ENCODE measurements around the gene OSBPL6.
"Not testable (repeated sequence)": the region's sequence is repeated elsewhere in the genome, so short reads cannot be mapped to it uniquely, and the experiment has no call there.

OSBPL6 gene

DNA sequence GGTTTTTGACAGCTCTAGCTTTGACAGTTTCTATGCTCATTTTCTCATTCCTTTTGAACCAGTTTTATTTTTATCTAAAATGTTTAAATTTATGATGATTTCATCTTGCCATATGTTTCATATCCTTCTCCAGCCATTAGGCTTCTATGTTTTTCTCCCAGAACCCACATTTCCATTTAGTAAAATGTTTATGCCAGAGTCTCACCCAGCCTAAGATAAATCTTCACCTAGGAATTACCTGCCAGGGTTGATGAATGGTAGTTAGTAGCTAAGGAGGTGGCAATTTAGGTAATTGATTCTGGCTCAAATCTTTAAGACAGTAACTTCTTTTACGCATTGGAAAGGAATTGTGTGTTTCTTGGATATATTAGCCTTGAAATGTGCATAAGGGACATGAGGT, 173.0 kb downstream of the OSBPL6 start:
- DNase-seq = no peak

DNA sequence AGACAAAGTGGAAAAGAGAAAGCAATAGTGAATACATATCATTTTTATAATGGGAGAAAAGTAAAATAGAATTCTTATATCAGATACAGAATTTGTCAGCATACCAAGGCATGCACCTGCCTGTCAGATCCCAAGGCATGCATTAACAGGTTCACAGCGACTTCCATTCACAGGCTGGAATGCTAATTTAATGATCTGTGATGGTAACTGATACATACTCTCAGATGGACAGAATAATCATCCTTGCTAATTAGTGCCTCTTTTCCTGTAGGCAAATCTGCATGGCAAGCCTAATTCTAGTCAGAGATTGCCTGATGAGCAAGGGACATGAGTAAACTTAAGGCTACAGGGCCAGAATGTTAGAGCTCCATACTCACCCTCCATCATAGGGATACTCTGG, 180.6 kb downstream of the OSBPL6 start:
- DNase-seq = no peak

DNA sequence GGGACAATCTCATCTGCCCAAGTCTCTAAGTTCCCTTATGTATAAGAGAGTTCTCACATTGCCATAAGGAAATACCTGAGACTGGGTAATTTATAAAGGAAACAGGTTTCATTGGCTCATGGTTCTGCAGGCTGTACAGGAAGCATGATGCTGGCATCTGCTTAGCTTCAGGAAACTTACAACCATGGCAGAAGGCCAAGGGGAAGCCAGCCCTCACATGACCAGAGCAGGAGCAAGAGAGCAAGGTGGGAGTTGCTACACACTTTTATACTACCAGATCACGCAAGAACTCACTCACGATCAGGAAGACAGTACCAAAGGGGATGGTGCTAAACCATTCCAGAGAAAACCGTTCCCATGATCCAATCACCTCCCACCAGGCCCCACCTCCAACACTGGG, 182.7 kb downstream of the OSBPL6 start:
- no peak for DNase-seq

DNA sequence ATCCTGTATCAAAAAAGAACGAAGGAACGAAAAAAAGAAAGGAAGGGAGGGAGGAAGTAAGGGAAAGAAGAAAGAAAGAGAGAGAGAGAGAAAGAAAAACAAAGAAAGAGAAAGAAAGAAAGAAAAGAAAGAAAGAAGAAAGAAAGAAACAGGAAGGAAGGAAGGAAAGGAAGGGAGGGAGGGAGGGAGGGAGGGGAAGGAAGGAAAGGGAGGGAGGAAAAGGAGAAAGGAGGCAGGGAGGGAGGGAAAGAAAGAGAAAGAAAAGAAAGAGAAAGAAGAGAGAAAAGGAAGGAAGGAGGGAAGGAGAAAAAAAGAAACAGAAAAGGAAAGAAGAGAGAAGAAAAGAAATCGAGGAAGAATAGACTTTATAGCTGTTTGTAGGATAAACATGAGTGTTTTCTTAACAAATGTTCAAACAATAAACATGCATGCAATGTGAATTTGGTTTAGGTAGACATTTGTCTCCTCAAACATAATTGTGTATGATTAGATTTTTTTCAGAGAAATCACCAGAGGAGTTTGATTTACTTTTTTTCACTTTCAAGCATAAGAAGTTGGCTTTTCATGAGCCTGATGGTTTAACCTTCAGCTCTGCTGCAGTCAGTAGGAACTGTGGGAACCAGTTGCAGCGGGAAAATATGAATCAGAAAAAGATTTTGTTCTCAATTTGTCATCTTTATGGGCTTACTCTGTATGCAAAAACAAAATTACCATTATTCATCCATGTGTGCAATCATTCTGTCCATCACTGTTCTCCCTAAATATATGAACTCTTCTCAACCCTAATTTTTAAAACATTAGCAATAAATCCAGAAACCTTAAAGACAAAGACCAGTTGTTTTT, 185.1 kb downstream of the OSBPL6 start:
- DNase-seq = no peak

DNA sequence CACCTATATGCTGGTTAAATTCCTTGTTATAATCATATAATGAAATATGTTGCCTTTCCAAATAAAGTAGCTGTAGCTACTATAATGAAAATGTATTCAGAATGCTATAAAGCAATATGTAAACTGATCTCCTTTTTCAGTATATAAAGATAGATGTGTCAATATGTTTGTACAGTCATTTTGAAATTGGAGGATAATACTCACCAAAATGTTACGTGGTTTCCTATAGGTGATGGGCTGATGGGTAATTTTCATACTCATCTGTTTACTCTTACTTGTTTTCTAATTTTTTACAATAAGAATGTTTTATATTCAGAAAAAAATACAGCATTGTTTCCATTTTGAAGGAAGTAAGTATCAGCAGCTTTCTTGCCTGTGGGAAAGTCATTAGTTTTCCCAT, 186.5 kb downstream of the OSBPL6 start:
- DNase-seq = no peak

DNA sequence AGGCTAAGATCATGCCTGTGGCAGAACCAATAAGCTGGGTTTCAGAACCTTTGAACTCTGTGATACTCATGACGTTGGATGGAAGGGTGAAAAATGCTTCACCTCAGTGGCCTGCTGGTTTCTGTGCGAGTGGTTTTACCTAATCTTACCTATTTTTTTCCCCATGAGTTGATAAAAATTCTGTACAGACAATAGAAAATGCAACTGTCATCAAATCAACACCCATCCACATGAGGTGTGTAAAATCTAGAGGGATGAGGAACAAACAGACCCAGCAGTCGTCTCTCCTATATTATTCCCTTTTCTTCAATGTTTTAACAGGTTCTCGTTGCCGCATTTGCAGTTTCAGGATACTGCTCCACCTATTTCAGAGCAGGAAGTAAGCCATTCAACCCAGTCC, 189.4 kb downstream of the OSBPL6 start:
- no peak for DNase-seq

DNA sequence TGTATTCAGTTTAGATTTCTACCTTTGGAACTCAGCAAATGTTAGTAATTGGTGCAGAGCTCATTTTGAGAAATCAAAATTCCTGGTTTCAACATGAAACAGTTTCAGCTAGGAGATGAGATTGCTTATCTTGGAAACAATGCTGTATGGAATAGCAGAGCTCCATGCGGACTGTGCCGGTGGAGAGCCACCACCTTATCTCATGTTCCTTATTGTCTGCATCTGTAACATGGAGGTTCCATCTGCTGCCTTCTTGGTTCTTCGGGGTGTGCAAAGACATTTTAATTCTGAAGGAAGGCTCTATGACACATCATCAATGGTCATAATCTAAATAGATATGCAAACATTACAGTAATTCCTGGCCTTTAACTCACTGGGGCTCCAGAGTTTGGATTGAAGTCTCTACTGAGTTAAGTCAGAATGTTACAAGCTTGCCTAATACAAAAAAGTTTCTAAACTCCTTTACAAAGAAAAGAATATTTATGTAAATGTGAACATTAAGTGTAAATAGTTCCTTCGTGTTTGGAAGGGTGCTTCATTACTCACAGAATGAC, 191.4 kb downstream of the OSBPL6 start:
- DNase-seq = no peak

DNA sequence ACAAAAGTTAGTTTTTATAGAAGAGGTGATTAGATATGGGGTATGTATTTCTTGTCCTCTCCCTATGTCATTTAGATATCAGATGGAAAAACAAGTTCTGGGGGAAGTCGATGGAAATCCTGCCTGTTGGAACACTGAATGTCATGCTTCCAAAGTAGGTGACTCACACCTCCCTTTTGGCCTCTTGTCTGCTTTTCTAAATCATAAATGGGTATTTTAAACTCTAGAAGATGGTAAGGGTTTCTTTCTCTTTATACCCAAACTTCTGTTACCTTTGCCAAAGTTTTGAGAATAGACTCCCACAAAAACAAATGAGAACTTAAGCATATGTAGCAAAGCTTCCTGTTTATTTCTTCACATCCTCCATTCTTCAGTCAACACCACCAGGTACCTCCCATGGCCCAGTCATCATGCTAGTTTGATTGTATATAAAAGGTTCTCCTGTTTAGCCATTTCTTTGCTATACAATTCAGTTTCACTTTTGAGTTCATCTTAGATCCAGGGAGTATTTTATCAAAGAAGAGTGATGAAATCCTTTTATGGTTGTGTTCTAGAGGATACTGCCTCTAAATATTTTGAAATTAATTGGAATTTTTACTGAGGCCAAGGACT, 192.8 kb downstream of the OSBPL6 start:
- DNase-seq = no peak

DNA sequence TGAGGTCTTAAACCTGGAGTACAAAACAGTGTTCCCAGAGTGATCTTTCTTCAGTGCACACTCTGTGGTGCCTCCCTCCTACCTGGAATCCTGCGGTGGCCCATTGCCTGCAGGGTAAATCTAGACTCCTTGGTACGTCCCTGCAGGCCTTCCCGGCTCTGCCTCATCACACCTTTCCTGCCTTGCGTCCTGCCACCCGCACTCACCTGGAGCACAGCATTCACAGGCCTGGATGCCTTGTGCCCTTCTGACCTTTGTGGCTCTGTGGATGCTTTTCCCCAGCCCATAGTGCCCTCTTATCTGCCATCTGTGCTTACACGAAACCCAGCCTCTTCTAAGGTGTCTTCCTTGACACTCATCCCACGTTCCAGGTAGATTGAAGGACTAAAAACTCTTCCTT, 194.0 kb downstream of the OSBPL6 start:
- no peak for DNase-seq

DNA sequence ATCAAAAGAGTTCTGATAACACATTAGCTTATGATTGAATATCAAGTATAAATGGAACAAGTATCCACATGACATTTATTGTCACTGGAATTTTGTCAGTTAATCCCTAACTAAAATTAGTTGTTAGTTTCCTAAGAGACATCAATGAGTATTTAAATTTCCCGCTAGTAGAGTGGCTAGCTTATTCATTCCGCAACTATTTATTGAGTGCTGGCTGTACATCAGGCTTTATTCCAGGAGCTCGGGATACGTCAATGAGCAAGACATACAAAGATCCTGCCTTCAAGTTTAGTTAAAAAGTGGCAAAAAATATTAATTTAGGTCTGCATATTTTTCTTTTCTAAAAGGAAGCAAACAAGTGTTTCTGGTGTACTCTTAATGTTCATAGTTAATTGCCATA, 197.4 kb downstream of the OSBPL6 start:
- DNase-seq = no peak

DNA sequence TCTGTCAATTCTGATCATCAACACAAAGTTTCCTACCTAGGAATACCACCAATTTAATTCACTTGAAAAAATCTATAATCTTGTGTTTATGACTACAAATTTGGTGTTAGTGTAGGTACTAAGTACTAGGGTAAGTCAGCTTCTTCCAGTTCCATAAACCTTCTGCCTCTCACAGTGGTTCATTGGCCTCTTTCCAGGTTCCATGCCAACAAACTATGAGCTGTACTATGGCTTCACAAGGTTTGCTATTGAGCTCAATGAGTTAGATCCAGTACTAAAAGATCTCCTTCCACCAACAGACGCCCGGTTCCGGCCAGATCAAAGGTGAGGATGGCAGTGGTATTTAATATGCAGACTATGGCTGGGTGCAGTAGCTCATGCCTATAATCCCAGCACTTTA, 197.9 kb downstream of the OSBPL6 start:
- DNase-seq = no peak

DNA sequence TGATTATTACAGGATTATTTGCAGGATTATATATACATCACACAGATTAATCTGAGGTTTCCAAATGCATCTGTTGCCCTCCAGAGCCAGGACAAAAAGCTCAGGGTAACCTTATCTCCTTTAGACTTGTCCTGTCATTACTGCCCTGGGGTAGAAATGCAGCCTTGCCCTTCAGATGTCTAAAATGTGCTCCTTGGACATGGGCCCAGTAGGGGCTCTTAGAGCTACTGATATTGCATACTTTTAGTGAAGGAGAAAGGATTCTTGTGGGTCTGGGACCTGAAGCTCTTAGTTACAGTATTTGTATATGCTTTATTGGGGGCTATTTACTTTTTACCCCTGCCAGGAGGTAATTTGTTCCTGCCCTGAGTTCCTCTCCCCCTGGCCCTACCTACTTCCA, 200.5 kb downstream of the OSBPL6 start:
- DNase-seq = no peak

DNA sequence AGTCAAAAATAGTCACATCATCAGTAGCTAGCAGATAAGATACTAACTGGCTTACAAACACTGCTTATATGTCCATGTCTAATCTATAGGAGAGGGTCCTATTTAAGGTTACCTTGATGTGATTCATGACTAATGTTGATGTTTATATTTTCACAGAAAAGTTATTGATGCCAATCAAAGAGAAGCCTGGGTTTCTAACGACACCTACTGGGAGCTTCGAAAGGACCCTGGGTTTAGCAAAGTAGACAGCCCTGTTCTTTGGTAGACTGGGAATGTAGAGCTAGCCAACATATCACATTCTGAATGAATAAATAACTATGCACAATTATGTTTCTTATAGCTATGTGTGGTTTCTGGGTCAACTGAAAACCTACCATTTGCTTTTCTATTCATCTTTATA, 201.0 kb downstream of the OSBPL6 start:
- no peak for DNase-seq

DNA sequence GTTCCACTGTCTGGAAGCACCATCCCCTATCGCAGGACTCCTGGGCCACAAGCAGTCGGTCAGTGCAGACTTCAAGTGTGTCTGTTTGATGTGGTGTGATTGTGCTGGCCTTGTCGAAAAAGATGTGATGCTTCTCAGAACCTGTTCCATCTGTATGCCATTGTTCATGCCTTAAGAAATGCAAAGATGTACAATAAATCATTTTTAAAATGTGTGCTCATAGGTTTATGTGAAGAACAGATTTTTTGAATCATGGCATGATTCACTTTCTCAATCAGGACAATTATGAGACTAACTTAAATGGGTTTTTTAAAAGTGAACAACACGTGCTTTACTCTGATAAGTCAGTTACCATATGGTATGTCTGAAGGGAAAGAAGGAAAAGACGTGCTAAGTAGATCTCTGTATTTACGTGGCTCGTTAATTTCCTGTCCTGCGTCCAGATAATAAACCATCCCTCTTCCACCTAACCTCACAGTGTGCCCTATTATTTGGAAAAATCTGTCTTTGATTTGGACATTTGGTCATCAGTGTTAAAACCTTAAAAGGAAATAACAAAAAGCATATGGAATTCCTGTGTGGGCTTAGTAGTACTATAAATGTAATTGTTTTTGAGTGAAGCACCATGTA, 201.7 kb downstream of the OSBPL6 start:
- DNase-seq = no peak

DNA sequence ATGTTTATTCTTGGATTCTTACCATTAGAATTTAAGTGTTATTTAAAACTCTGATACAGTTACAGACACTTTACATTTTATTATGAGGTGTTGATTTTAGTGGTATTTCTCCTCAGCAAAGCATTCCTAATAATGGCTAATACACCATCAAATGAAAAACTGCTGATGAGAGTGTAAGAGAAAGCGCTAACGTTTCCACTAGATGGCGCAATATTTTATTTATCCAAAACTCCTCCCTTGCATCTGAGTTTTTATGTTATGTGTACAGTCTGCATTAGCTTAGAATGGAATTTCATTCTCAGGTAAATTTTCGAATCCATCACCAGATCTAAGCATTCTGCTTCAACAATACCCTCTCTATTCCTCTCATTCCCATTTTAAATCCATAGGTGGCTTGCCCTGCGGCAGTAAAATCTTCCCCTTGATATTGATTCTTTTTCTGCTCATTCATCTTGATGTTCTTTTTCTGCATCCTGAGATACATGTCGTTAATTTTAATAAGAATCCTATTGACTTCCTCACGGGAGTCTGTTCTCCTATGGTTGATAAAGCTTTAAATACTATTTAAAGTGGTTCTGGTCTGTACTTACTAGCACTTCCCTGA, 202.8 kb downstream of the OSBPL6 start:
- DNase-seq = peak; percentile 18

DNA sequence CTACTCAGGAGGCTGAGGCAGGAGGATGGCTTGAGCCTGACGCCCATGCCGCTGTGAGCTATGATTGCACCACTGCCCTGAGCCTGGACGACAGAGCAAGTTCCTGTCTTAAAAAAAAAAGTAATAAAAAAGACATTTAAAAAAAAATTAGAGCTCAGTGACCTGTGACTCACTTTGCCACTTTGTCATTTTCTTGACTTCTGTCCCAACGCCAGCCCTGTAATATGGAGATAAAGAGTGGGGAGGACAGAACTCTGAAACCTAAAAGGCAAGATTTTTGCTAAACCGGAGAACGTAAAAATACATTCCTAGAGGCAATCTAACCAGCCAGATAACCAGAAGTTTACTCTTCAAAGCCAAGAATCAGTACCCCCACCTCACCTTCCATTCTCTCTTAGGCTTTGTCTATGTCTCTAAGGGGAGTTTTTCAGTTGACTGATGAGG, 207.7 kb downstream of the OSBPL6 start:
- no peak for DNase-seq

DNA sequence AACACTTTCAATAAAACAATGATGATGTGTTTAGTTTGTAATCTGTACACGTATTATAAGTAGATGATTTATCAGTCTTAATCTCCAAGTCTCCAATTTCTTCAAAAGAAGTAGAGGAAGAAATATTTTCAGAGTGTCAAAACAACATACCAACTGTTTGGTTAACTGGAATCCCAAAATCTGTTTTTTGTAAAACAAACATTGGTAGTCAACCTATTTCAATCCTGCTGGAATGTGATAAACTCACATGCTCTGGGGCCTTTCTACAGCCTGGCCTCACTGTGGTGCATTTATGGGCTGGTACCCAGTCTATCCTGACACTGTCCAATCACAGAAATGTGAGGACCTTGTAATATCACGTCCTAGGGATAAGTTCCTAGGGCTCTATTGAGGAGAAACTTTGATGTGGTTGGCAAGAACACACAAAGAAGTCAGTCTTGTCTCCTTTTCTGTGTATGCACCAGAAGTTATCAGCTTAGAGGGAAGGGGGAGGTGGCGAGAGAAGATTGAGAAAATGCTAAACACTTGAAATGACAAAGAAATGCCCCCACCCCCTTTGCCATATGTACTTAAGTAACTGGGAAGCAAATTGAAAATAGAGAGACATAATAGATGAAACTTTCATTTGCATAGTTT, 209.5 kb downstream of the OSBPL6 start:
- no peak for DNase-seq

DNA sequence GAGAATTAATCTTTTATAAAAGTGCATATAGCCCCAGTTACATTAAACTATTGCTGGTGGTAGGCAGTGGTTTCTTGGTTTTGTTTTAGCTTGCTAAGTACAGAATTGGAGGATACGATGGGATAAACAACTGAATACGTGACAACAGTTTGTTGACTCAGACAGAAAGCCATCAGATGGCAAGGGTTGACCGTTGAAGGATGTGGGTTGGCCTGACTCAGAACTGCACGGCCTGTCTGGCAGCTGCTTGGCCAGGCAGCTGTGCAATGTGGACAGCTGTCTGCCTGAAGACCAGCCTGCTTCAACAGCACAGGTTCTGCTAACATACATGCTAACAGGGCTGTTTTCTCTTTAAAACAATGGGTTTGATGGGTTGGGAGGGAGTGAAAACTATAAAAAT, 210.1 kb downstream of the OSBPL6 start:
- DNase-seq = no peak

DNA sequence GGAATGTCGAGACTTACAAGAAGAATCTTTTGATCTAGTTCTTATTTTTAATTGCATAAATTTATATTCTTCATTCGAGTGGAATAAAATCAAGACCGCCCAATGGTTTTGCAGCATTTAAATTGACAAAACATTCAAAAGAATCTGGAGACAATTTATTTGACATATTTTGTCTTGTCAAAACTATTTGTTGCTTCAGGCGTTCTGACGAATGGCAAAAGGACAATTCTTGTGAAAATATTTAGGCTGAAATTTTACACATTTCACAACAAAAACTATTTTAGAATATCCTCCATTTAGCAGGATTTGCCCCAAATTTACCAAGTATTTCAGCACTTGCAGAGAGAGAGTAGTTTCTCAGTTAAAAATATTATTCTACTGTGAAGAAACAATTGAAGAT, 214.9 kb downstream of the OSBPL6 start:
- no peak for DNase-seq

DNA sequence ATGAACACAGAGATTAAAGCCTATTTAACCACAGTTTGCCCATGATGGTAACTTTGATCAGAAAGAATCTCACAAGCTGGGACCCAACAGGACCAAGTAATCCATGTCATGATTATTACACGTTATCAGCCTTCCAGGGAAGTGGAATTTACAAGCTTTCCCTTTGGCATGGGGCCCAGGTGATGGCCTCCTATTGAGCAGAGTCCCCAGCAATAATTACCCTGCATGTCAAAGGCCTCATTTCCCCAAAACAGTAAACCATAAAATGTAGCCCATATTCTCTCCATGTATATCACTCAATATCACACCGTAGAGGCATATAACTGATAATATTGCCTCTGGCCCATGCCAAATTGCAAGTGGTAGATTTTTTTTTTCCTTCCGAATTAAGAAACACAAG, 217.7 kb downstream of the OSBPL6 start:
- no peak for DNase-seq

DNA sequence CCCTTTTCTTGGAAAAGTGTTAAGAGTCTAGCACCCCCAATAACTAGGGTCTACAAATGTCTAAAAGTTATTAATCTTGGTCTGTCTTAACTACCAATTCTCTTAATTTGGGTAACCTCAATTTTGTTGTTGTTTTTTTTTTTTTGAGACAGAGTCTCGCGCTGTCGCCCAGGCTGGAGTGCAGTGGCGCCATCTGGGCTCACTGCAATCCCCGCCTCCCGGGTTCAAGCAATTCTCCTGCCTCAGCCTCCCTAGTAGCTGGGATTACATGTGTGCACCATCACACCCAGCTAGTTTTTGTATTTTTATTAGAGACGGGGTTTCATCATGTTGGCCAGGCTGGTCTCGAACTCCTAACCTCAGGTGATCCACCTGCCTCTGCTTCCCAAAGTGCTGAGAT, 218.1 kb downstream of the OSBPL6 start:
- DNase-seq = not testable (repeated sequence)

DNA sequence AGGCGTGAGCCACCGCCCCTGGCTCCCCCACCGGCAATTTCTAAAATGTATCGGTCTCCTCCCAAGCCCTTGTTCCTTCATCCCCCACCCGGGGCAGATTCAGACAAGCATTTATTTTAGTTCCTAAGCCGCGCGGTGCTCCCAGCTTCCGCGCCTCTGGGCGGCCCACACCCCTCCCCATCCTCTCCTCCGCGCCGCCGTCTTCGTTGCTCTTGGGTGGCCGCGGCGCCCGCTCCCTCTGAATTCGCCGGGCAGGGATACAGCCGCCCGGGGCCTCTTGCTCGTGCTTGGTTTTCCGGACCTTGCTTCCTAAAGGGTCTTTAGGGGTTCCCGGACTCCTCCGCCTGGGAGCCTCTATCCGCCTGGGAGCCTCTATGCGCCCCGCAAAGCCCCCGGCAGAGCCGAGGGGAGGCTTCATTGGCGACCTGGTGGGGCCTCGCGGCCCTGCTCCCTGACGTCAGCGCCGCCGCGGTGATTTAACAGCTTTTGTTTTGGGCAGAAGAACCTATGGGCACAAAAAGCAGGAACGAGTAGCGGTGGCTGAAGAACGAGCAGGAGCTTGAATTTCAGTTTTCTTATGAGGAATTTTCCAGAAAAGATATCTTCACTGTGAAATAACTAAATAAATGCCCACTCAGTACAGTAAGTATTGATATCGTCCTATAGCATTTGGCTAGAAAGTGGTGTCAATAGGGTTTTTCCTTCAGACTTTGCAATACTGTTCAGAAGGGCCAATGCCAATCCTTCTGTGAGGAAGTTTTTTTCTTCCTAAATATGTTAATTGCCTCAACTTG, 219.4 kb downstream of the OSBPL6 start:
- DNase-seq = peak; percentile 88
